Testis (tissue), 2 donors: Measurements from ENCODE around the gene ROR2.

Experiments
- POLR2A ChIP-seq: fragments of 450-650 bp; IDR thresholded peaks from one replicate; pipeline ENCODE4 v1.6.1; 2017; ENCODE audit warnings: antibody characterized with exemption, mild to moderate bottlenecking, moderate library complexity
- TF ChIP-seq, protein P1 (sequence below), 3 experiments: fragments of 450-650 bp in 2 of 3; fragments of 200-600 bp in 1 of 3; sonication (generic) in 1 of 3; IDR thresholded peaks; one replicate each; pipeline ENCODE4 v1.5.1; 2016 to 2019; ENCODE audit warnings: antibody characterized with exemption in 3 of 3, mild to moderate bottlenecking in 2 of 3, moderate library complexity in 1 of 3

DNA sequence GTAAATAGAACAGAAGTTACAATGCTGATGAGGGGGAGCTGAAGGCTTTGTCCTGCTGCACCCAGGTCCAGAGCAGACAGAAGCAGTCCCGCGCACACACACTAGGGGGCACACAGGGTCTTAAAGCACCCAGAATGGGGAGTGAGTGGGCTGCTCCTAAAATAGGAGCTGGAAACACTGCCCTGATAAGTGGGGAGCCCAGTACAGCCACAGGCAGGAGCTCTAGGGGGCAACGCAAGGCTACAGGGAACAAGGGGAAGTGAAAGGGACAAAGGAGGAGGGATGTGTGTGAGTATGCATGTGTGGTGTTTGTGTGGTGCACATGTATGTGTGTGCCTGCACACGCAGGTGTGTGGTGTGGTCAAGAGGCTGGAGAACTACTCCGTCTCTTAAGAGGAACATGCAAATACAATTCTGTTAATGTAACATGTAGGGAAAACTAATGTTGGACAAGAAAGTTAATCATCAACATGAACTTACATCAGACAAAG lies 191.5 kb downstream of the ROR2 start:
- TF ChIP-seq, protein P1, sequence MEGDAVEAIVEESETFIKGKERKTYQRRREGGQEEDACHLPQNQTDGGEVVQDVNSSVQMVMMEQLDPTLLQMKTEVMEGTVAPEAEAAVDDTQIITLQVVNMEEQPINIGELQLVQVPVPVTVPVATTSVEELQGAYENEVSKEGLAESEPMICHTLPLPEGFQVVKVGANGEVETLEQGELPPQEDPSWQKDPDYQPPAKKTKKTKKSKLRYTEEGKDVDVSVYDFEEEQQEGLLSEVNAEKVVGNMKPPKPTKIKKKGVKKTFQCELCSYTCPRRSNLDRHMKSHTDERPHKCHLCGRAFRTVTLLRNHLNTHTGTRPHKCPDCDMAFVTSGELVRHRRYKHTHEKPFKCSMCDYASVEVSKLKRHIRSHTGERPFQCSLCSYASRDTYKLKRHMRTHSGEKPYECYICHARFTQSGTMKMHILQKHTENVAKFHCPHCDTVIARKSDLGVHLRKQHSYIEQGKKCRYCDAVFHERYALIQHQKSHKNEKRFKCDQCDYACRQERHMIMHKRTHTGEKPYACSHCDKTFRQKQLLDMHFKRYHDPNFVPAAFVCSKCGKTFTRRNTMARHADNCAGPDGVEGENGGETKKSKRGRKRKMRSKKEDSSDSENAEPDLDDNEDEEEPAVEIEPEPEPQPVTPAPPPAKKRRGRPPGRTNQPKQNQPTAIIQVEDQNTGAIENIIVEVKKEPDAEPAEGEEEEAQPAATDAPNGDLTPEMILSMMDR (IDR thresholded peaks at IDR 0.05), result peak in 2 of 3 experiments; percentile 8 to 30
- no peak for TF ChIP-seq POLR2A
